A549 (cell line): ENCODE results near the gene TTLL11. TPM values are rescaled to one million over a fixed set of nuclear protein-coding genes. Genes with fewer than 3 reads are reported as not detected.

Source experiments
- ATAC-seq, 2 experiments: fragments of 200-7000 bp in 1 of 2; fragments of >200 bp in 1 of 2; cut with Nextera tagmentation in 1 of 2; cut with Tn5 transposase in 1 of 2; 3 replicates each; pipeline versions ENCODE4 v1.8.0 to v1.9.1; 2018 to 2020; ENCODE audit warnings: mild to moderate bottlenecking in 1 of 2, moderate library complexity in 1 of 2
- CTCF ChIA-PET: fragments of 300-600 bp; sonication (Branson Sonifier 250); formaldehyde crosslinking; extraction: SDS; loops from one replicate; lab custom pipeline; 2021; ENCODE audit warnings: antibody characterized with exemption, inconsistent platforms; lab: Yijun Ruan, JAX
- POLR2A ChIA-PET: fragments of 350-600 bp; formaldehyde crosslinking; extraction: SDS; loops from one replicate; lab custom pipeline; 2021; ENCODE audit warnings: antibody characterized with exemption, inconsistent platforms; lab: Yijun Ruan, JAX
- DNase-seq, 2 experiments: peaks; one replicate each; pipeline versions ENCODE4 v3.0.0 to v3.0.0-alpha.2; 2011 to 2016; ENCODE audit warnings: low read depth in 1 of 2, low spot score in 1 of 2
- FAIRE-seq: peaks from 2 replicates; lab custom pipeline; 2011; peaks lifted over from hg19 to GRCh38; lab: Jason Lieb, UNC
- H3K27ac ChIP-seq, 2 experiments: fragments of >200 bp; sonication (Bioruptor Twin); formaldehyde crosslinking; 3 replicates each; pipeline ENCODE4 v1.5.1; 2016 to 2017
- H3K4me1 ChIP-seq: fragments of >200 bp; sonication (Bioruptor Twin); formaldehyde crosslinking; 3 replicates; pipeline ENCODE4 v1.6.1; 2016
- H3K4me2 ChIP-seq: fragments of >200 bp; sonication (Bioruptor Twin); formaldehyde crosslinking; 3 replicates; pipeline ENCODE4 v1.6.1; 2016
- H3K4me3 ChIP-seq: fragments of >200 bp; sonication (Bioruptor Twin); formaldehyde crosslinking; 3 replicates; pipeline ENCODE4 v1.5.1; 2016
- H3K9me3 ChIP-seq: fragments of >200 bp; sonication (Bioruptor Twin); formaldehyde crosslinking; 3 replicates; pipeline ENCODE4 v1.6.1; 2016
- BCL3 ChIP-seq: fragments of >200 bp; sonication (Bioruptor Twin); formaldehyde crosslinking; IDR thresholded peaks from 3 replicates; pipeline ENCODE4 v1.6.1; 2016
- CBX8 ChIP-seq: fragments of 200-600 bp; sonication (generic); IDR thresholded peaks from 2 replicates; pipeline ENCODE4 v1.6.1; 2016
- CEBPB ChIP-seq, 2 experiments: fragments of >200 bp in 1 of 2; sonication (Bioruptor Twin) in 1 of 2; formaldehyde crosslinking in 1 of 2; IDR thresholded peaks; 2 replicates each; pipeline ENCODE4 v1.6.1; 2012 to 2016
- CTCF ChIP-seq: fragments of >200 bp; sonication (Bioruptor Twin); formaldehyde crosslinking; IDR thresholded peaks from 3 replicates; pipeline ENCODE4 v1.5.1; 2016
- EHF ChIP-seq: fragments of 250-450 bp; sonication (Bioruptor Pico); IDR thresholded peaks from 2 replicates; pipeline ENCODE4 v1.5.0; 2020; ENCODE audit warnings: mild to moderate bottlenecking
- EHMT2 ChIP-seq: fragments of 200-600 bp; sonication (generic); IDR thresholded peaks from 2 replicates; pipeline ENCODE4 v1.6.1; 2016; ENCODE audit warnings: antibody characterized with exemption, low read depth, mild to moderate bottlenecking, moderate library complexity
- EP300 ChIP-seq, 2 experiments: fragments of >200 bp; sonication (Bioruptor Twin); formaldehyde crosslinking; IDR thresholded peaks; 2 replicates in 1 of 2; 3 replicates in 1 of 2; pipeline ENCODE4 v1.6.1; 2016 to 2017
- FOSB ChIP-seq: fragments of 250-450 bp; sonication (Bioruptor Pico); IDR thresholded peaks from 2 replicates; pipeline ENCODE4 v1.5.0; 2020; ENCODE audit warnings: mild to moderate bottlenecking, moderate library complexity
- JUN ChIP-seq, 2 experiments: fragments of >200 bp; sonication (Bioruptor Twin); formaldehyde crosslinking; IDR thresholded peaks; 2 replicates in 1 of 2; 3 replicates in 1 of 2; pipeline ENCODE4 v1.6.1; 2016 to 2017
- JUNB ChIP-seq: fragments of >200 bp; sonication (Bioruptor Twin); formaldehyde crosslinking; IDR thresholded peaks from 2 replicates; pipeline ENCODE4 v1.6.1; 2016
- KDM1A ChIP-seq: fragments of 200-600 bp; sonication (generic); IDR thresholded peaks from 2 replicates; pipeline ENCODE4 v1.6.1; 2016; ENCODE audit warnings: low read depth, mild to moderate bottlenecking
- KDM5A ChIP-seq: fragments of 200-600 bp; sonication (generic); IDR thresholded peaks from 2 replicates; pipeline ENCODE4 v1.6.1; 2016; ENCODE audit warnings: antibody characterized with exemption, mild to moderate bottlenecking
- MYC ChIP-seq: IDR thresholded peaks from 2 replicates; pipeline ENCODE4 v1.6.1; 2012; ENCODE audit warnings: mild to moderate bottlenecking, inconsistent platforms, low read length, improper control_type of control experiment, borderline replicate concordance
- RAD21 ChIP-seq, 2 experiments: fragments of >200 bp in 1 of 2; sonication (Bioruptor Twin) in 1 of 2; formaldehyde crosslinking in 1 of 2; IDR thresholded peaks in 1 of 2; conservative IDR thresholded peaks in 1 of 2; 2 replicates in 1 of 2; 3 replicates in 1 of 2; pipeline ENCODE4 v1.6.1; 2012 to 2018; ENCODE audit warnings: inconsistent platforms in 1 of 2
- RCOR1 ChIP-seq: fragments of 150-350 bp; IDR thresholded peaks from 2 replicates; pipeline ENCODE4 v1.6.1; 2014; ENCODE audit warnings: antibody characterized with exemption, low read length, low read depth
- RFX5 ChIP-seq: fragments of 450-650 bp; IDR thresholded peaks from 2 replicates; pipeline ENCODE4 v1.7.1; 2014; ENCODE audit warnings: antibody characterized with exemption, mild to moderate bottlenecking, moderate library complexity
- SMC3 ChIP-seq: fragments of >200 bp; sonication (Bioruptor Twin); formaldehyde crosslinking; IDR thresholded peaks from 3 replicates; pipeline ENCODE4 v1.6.1; 2018; ENCODE audit warnings: inconsistent platforms
- TFCP2L1 ChIP-seq: fragments of 250-450 bp; sonication (Bioruptor Pico); IDR thresholded peaks from 2 replicates; pipeline ENCODE4 v1.5.0; 2021; ENCODE audit warnings: mild to moderate bottlenecking
- TP53 ChIP-seq: fragments of 250-450 bp; sonication (Bioruptor Pico); IDR thresholded peaks from 2 replicates; pipeline ENCODE4 v1.5.0; 2021; ENCODE audit warnings: mild to moderate bottlenecking, moderate library complexity
- ZFP36 ChIP-seq: fragments of 450-650 bp; IDR thresholded peaks from 2 replicates; pipeline ENCODE4 v1.6.1; 2014; ENCODE audit warnings: borderline replicate concordance; ENCODE audit not compliant: partially characterized antibody
- WGBS: methylation state at CpG from one replicate; pipeline ENCODE4 v1.1.6; 2017; ENCODE audit errors: missing lambda C conversion rate; 5-methylcytosine and 5-hydroxymethylcytosine counted together
- polyA plus RNA-seq, 4 experiments: library from polyadenylated mRNA; depleted of rRNA in 3 of 4; stranded (reverse); fragments of >200 nt; fragmentation: RNase III in 1 of 4; extraction: RNeasy Plus Mini Kit Qiagen cat#74134 plus additional on column Dnase treatment in 1 of 4; gene quantifications; 2 replicates in 3 of 4; 3 replicates in 1 of 4; pipeline ENCODE4 v1.2.3, GENCODE V29; 2011 to 2017

Gene TTLL11
- polyA plus RNA-seq, 2 of the 4 experiments (the other 2 are of a cell fraction): 1.8 to 2.6 TPM

GRCh38 chr9:121862371-121863332 lies 230.5 kb downstream of the TTLL11 start:
- POLR2A ChIA-PET: no interaction called here
- CTCF ChIA-PET: interaction anchor here (0.9 to 2.1 kb wide), 15 partner anchors 8 to 317 kb away, joined by 3 to 8 read pairs (median 3); no protein-coding TSS in a partner anchor
- Histone ChIP-seq H3K4me3 (no peak overlapping the region), H3K9me3 (no peaks in the 10 kb centered on the region), H3K4me2 (no peak overlapping the region), H3K4me1 (no peaks in the 10 kb centered on the region), H3K27ac (no peak overlapping the region)
- FAIRE-seq (no peak), ATAC-seq (no peak), DNase-seq (no peak)
- TF ChIP-seq CBX8: no peak
- WGBS: 68% methylated on average over 19 of the region's 19 CpGs

GRCh38 chr9:121861501-121862180 lies 231.5 kb downstream of the TTLL11 start:
- H3K27ac ChIP-seq: no peak overlapping the region
- ChIA-PET CTCF (interaction anchor here (0.9 to 2.1 kb wide), 20 partner anchors 9 to 319 kb away, joined by 3 to 8 read pairs (median 4); no protein-coding TSS in a partner anchor), POLR2A (no interaction called here)
- FAIRE-seq (peak; percentile 63), DNase-seq (peak; percentile 57 to 61), ATAC-seq (peak; percentile 96 to 99)
- no peaks in the 10 kb centered on the region for H3K9me3 ChIP-seq
- TF ChIP-seq JUN (IDR thresholded peaks at IDR 0.05) (no peak), SMC3 (peak; percentile 78), CTCF (peak; percentile 48), KDM1A (no peak), EHMT2 (no peak), TP53 (CRISPR knock-in tag) (no peak), RAD21 (conservative IDR thresholded peaks at IDR 0.05 in 1 of 2, IDR thresholded peaks at IDR 0.05 in 1 of 2) (peak; percentile 54 to 66; a peak in 4 of 5 replicates)
- no peak overlapping the region for H3K4me3 ChIP-seq
- no peaks in the 10 kb centered on the region for H3K4me1 ChIP-seq
- no peak overlapping the region for H3K4me2 ChIP-seq
- WGBS: 23% methylated on average over 4 of the region's 4 CpGs

GRCh38 chr9:121860744-121861143 lies 232.4 kb downstream of the TTLL11 start:
- no peak overlapping the region for H3K4me3 ChIP-seq
- no peaks in the 10 kb centered on the region for H3K4me1 ChIP-seq
- H3K4me2 ChIP-seq: no peak overlapping the region
- FAIRE-seq (no peak), ATAC-seq (no peak), DNase-seq (no peak)
- H3K27ac ChIP-seq: no peak overlapping the region
- H3K9me3 ChIP-seq: no peaks in the 10 kb centered on the region
- POLR2A ChIA-PET: no interaction called here
- CTCF ChIA-PET: interaction anchor here (0.9 to 2.1 kb wide), 13 partner anchors 8 to 315 kb away, joined by 3 to 8 read pairs (median 4); no protein-coding TSS in a partner anchor
- 71% methylated on average over 2 of the region's 2 CpGs for WGBS
- TF ChIP-seq FOSB (CRISPR knock-in tag) (no peak), MYC (no peak), KDM5A (no peak), BCL3 (no peak), ZFP36 (no peak), RFX5 (no peak), EP300 (IDR thresholded peaks at IDR 0.05) (no peak), JUNB (no peak), CEBPB (IDR thresholded peaks at IDR 0.05) (no peak), RCOR1 (no peak), TFCP2L1 (no peak), RAD21 (conservative IDR thresholded peaks at IDR 0.05 in 1 of 2, IDR thresholded peaks at IDR 0.05 in 1 of 2) (no peak), EHF (CRISPR knock-in tag) (no peak)
- TF ChIP-seq, all 56 proteins: peak for 0
